H1 (cell line): ENCODE results near the gene PIK3C2G. TPM values are rescaled to one million over a fixed set of nuclear protein-coding genes. Genes with fewer than 3 reads are reported as not detected.

Source experiments
- CTCF ChIA-PET: fragments of 300-600 bp; sonication (Branson Sonifier 250); formaldehyde crosslinking; loops from one replicate; lab custom pipeline; 2021; ENCODE audit not compliant: partially characterized antibody; lab: Charles Lee
- POLR2A ChIA-PET: fragments of 300-600 bp; sonication (Branson Sonifier 250); formaldehyde crosslinking; loops from one replicate; lab custom pipeline; 2021; ENCODE audit warnings: inconsistent platforms; ENCODE audit not compliant: partially characterized antibody; lab: Charles Lee
- DNase-seq, 2 experiments: peaks; one replicate each; pipeline versions ENCODE4 v3.0.0 to v3.0.0-alpha.2; 2010 to 2022; ENCODE audit warnings: low spot score in 2 of 2, low read depth in 1 of 2, mixed read lengths in 1 of 2
- FAIRE-seq: peaks from 2 replicates; lab custom pipeline; 2011; peaks lifted over from hg19 to GRCh38; lab: Jason Lieb, UNC
- H2AFZ ChIP-seq: 2 replicates; pipeline ENCODE4 v1.8.1; 2012; ENCODE audit warnings: low read length, inconsistent platforms
- H2AK5ac ChIP-seq: 2 replicates; pipeline ENCODE4 v1.6.1; 2013; ENCODE audit warnings: low read depth, low read length
- H2BK120ac ChIP-seq: replicated peaks from 2 replicates; pipeline ENCODE3; 2013; ENCODE audit warnings: low read depth, low read length, inconsistent platforms
- H2BK12ac ChIP-seq: 2 replicates; pipeline ENCODE4 v1.6.1; 2013; ENCODE audit warnings: low read depth, low read length
- H2BK15ac ChIP-seq: 2 replicates; pipeline ENCODE4 v1.6.1; 2013; ENCODE audit warnings: low read length
- H2BK20ac ChIP-seq: 2 replicates; pipeline ENCODE4 v1.6.1; 2013; ENCODE audit warnings: low read length
- H2BK5ac ChIP-seq: 2 replicates; pipeline ENCODE4 v1.6.1; 2013; ENCODE audit warnings: low read depth, low read length
- H3K14ac ChIP-seq: 2 replicates; pipeline ENCODE4 v1.6.1; 2013; ENCODE audit warnings: inconsistent platforms; ENCODE audit not compliant: insufficient read length
- H3K18ac ChIP-seq: 2 replicates; pipeline ENCODE4 v1.6.1; 2013; ENCODE audit warnings: low read length; ENCODE audit errors: extremely low read depth
- H3K23ac ChIP-seq: 2 replicates; pipeline ENCODE4 v1.6.1; 2013; ENCODE audit warnings: inconsistent platforms; ENCODE audit not compliant: insufficient read length
- H3K23me2 ChIP-seq: 2 replicates; pipeline ENCODE4 v1.6.1; 2013; ENCODE audit warnings: low read depth, low read length
- H3K27ac ChIP-seq: 2 replicates; pipeline ENCODE4 v1.6.1; 2011; ENCODE audit warnings: low read depth, low read length, inconsistent platforms
- H3K27me3 ChIP-seq, 4 experiments: replicated peaks in 1 of 4; 1 replicate in 1 of 4; 2 replicates in 3 of 4; pipeline versions ENCODE4 v1.6.1 to v1.8.1; 2011 to 2013; ENCODE audit warnings: low read length in 3 of 4, mild to moderate bottlenecking in 3 of 4, inconsistent platforms in 2 of 4, mixed read lengths in 2 of 4, moderate library complexity in 1 of 4; ENCODE audit not compliant: control insufficient read depth in 3 of 4, insufficient read depth in 3 of 4; ENCODE audit errors: extremely low read depth in 1 of 4
- H3K36me3 ChIP-seq, 4 experiments: 2 replicates each; pipeline versions ENCODE4 v1.6.1 to v1.8.1; 2011 to 2013; ENCODE audit warnings: mild to moderate bottlenecking in 4 of 4, low read length in 3 of 4, moderate library complexity in 2 of 4, control low read depth in 1 of 4, inconsistent platforms in 1 of 4; ENCODE audit not compliant: insufficient read depth in 4 of 4, control insufficient read depth in 2 of 4
- H3K4ac ChIP-seq: replicated peaks from 2 replicates; pipeline ENCODE3; 2013; ENCODE audit warnings: low read length, low read depth, mixed read lengths, inconsistent platforms; ENCODE audit not compliant: insufficient read length
- H3K4me1 ChIP-seq, 4 experiments: replicated peaks in 1 of 4; 1 replicate in 1 of 4; 2 replicates in 3 of 4; pipeline versions ENCODE4 v1.6.1 to v1.8.1; 2011 to 2013; ENCODE audit warnings: low read length in 3 of 4, inconsistent platforms in 2 of 4, mixed read lengths in 1 of 4; ENCODE audit not compliant: insufficient read depth in 4 of 4, control insufficient read depth in 3 of 4
- H3K4me2 ChIP-seq, 2 experiments: 2 replicates each; pipeline versions ENCODE4 v1.6.1 to v1.8.1; 2011 to 2013; ENCODE audit warnings: low read depth in 2 of 2, low read length in 2 of 2, control low read depth in 1 of 2, inconsistent platforms in 1 of 2, mild to moderate bottlenecking in 1 of 2; ENCODE audit not compliant: insufficient read depth in 1 of 2
- H3K4me3 ChIP-seq, 4 experiments: fragments of 200-600, 300-600 bp in 1 of 4; sonication (generic), shearing (Covaris generic), sonication (Bioruptor Twin) in 1 of 4; 2 replicates each; pipeline versions ENCODE4 v1.5.1 to v1.8.1; 2011 to 2016; ENCODE audit warnings: low read length in 4 of 4, low read depth in 3 of 4, control low read depth in 2 of 4, inconsistent platforms in 2 of 4, mild to moderate bottlenecking in 2 of 4, mixed read lengths in 1 of 4, moderate library complexity in 1 of 4; ENCODE audit not compliant: insufficient read depth in 2 of 4; ENCODE audit errors: extremely low read depth in 1 of 4
- H3K56ac ChIP-seq: replicated peaks from 2 replicates; pipeline ENCODE3; 2013; ENCODE audit warnings: low read depth, mild to moderate bottlenecking, mixed read lengths, low read length, inconsistent platforms; ENCODE audit not compliant: insufficient read length
- H3K79me1 ChIP-seq: 2 replicates; pipeline ENCODE4 v1.6.1; 2013; ENCODE audit warnings: low read depth, low read length, control low read depth
- H3K79me2 ChIP-seq, 2 experiments: 2 replicates each; pipeline versions ENCODE4 v1.6.1 to v1.8.1; 2012 to 2013; ENCODE audit warnings: low read length in 2 of 2, mild to moderate bottlenecking in 2 of 2, inconsistent platforms in 1 of 2; ENCODE audit not compliant: insufficient read depth in 2 of 2, control insufficient read depth in 1 of 2
- H3K9ac ChIP-seq, 4 experiments: replicated peaks in 1 of 4; 1 replicate in 1 of 4; 2 replicates in 3 of 4; pipeline versions ENCODE4 v1.6.1 to v1.8.1; 2011 to 2013; ENCODE audit warnings: low read depth in 3 of 4, low read length in 3 of 4, control low read depth in 2 of 4, mild to moderate bottlenecking in 2 of 4, moderate library complexity in 2 of 4, inconsistent platforms in 1 of 4; ENCODE audit errors: extremely low read depth in 1 of 4
- H3K9me3 ChIP-seq, 2 experiments: 2 replicates each; pipeline versions ENCODE4 v1.6.1 to v1.8.1; 2012 to 2013; ENCODE audit warnings: mild to moderate bottlenecking in 2 of 2, moderate library complexity in 2 of 2, control low read depth in 1 of 2, inconsistent platforms in 1 of 2, low read depth in 1 of 2, low read length in 1 of 2, mixed read lengths in 1 of 2; ENCODE audit not compliant: insufficient read depth in 2 of 2
- H4K20me1 ChIP-seq, 2 experiments: replicated peaks in 1 of 2; 2 replicates each; pipeline versions ENCODE3 to v1.8.1; 2011 to 2013; ENCODE audit warnings: inconsistent platforms in 2 of 2, low read length in 2 of 2, mild to moderate bottlenecking in 1 of 2; ENCODE audit not compliant: insufficient read depth in 2 of 2, control insufficient read depth in 1 of 2
- H4K5ac ChIP-seq: 2 replicates; pipeline ENCODE4 v1.6.1; 2013; ENCODE audit warnings: low read length, low read depth, mixed read lengths, inconsistent platforms; ENCODE audit not compliant: insufficient read length
- H4K8ac ChIP-seq: 2 replicates; pipeline ENCODE4 v1.8.0; 2013; ENCODE audit warnings: mild to moderate bottlenecking, moderate library complexity, low read length, inconsistent platforms; ENCODE audit not compliant: insufficient read depth; ENCODE audit errors: extremely low read depth
- H4K91ac ChIP-seq: replicated peaks from 2 replicates; pipeline ENCODE3; 2013; ENCODE audit warnings: low read length, mixed read lengths, inconsistent platforms; ENCODE audit not compliant: insufficient read length
- CEBPB ChIP-seq: IDR thresholded peaks from 2 replicates; pipeline ENCODE4 v1.6.1; 2012; ENCODE audit warnings: low read depth, low read length
- KDM4A ChIP-seq: IDR thresholded peaks from one replicate; pipeline ENCODE4 v1.7.1; 2012; ENCODE audit warnings: low read depth, mild to moderate bottlenecking, moderate library complexity, low read length, inconsistent platforms; ENCODE audit not compliant: severe bottlenecking
- SAP30 ChIP-seq: fragments of 300-600 bp; sonication (generic); IDR thresholded peaks from 2 replicates; pipeline ENCODE4 v1.7.1; 2012; ENCODE audit warnings: low read length, moderate library complexity, mild to moderate bottlenecking, inconsistent platforms; ENCODE audit not compliant: insufficient read depth, insufficient replicate concordance
- WGBS, 2 experiments: shearing (Covaris generic) in 1 of 2; methylation state at CpG; one replicate each; pipeline versions ENCODE4 v1.1.6 to v1.1.7; 2013 to 2015; ENCODE audit warnings: low lambda C conversion rate in 2 of 2, mixed read lengths in 2 of 2, inconsistent platforms in 1 of 2, low coverage in 1 of 2, missing lambda C conversion rate in 1 of 2; ENCODE audit not compliant: insufficient replicate concordance in 2 of 2, insufficient coverage in 1 of 2, insufficient read length in 1 of 2; ENCODE audit errors: extremely low coverage in 1 of 2, missing lambda C conversion rate in 1 of 2; 5-methylcytosine and 5-hydroxymethylcytosine counted together
- polyA plus RNA-seq, 7 experiments: library from polyadenylated mRNA; depleted of rRNA in 3 of 7; stranded (reverse) in 5 of 7; unstranded in 2 of 7; fragments of >200 nt in 5 of 7; fragments of 200-250 nt in 2 of 7; gene quantifications; 1 replicate in 5 of 7; 2 replicates in 1 of 7; 4 replicates in 1 of 7; pipeline versions ENCODE4 v1.2.1 to v1.2.3, GENCODE V29; 2011 to 2013; ENCODE audit warnings: missing spikeins in 2 of 7, mixed read lengths in 2 of 7
- total RNA-seq: library from RNA; stranded (reverse); fragmentation: NEBNext Ultra II Directional; extraction: Animal tissue kit (Norgen Biotek cat#: 25700); gene quantifications from 2 replicates; pipeline ENCODE4 v1.2.1, GENCODE V29; 2021
- TF ChIP-seq, protein P1 (sequence below): IDR thresholded peaks from 2 replicates; pipeline ENCODE4 v1.6.1; 2012; ENCODE audit warnings: low read length, inconsistent platforms

Gene PIK3C2G
- total and polyA plus RNA-seq, 2 of the 8 experiments (the other 6 are each of a cell fraction or from before 2014, with no cell fraction given) = not detected

- POLR2A ChIA-PET = no interaction called here
- Histone ChIP-seq H4K20me1 (no peaks in the 10 kb centered on the region), H3K27ac (no peak overlapping the region), H2BK12ac (no peak overlapping the region), H3K23me2 (no peaks in the 10 kb centered on the region; the same call in 1 of the 2 replicates), H4K5ac (no peak overlapping the region), H3K79me2 (no peaks in the 10 kb centered on the region), H3K4me2 (no peak overlapping the region), H4K91ac (no peak overlapping the region), H3K23ac (no peak overlapping the region), H2BK15ac (no peak overlapping the region), H2BK5ac (no peak overlapping the region), H3K9ac (no peak overlapping the region), H3K4me3 (no peak overlapping the region), H4K8ac (no peak overlapping the region), H3K27me3 (no peaks in the 10 kb centered on the region), H2BK20ac (no peak overlapping the region), H3K9me3 (no peaks in the 10 kb centered on the region), H2AK5ac (no peak overlapping the region), H3K79me1 (no peaks in the 10 kb centered on the region), H3K18ac (no peak overlapping the region)
- FAIRE-seq = no peak
- 82% methylated on average over 1 of the region's 1 CpG; no CpG with 5 or more reads in 1 of the 2 experiments for WGBS, 2 experiments
- CTCF ChIA-PET = no interaction called here
- TF ChIP-seq KDM4A (no peak), CEBPB (no peak), SAP30 (no peak)
- TF ChIP-seq, protein P1, sequence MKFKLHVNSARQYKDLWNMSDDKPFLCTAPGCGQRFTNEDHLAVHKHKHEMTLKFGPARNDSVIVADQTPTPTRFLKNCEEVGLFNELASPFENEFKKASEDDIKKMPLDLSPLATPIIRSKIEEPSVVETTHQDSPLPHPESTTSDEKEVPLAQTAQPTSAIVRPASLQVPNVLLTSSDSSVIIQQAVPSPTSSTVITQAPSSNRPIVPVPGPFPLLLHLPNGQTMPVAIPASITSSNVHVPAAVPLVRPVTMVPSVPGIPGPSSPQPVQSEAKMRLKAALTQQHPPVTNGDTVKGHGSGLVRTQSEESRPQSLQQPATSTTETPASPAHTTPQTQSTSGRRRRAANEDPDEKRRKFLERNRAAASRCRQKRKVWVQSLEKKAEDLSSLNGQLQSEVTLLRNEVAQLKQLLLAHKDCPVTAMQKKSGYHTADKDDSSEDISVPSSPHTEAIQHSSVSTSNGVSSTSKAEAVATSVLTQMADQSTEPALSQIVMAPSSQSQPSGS = no peak
- TF ChIP-seq, all 59 proteins: peak for 0
- Histone ChIP-seq H2AFZ (no peak overlapping the region), H3K4ac (no peak overlapping the region), H3K36me3 (no peaks in the 10 kb centered on the region), H3K4me1 (no peaks in the 10 kb centered on the region), H3K56ac (no peak overlapping the region), H2BK120ac (no peak overlapping the region), H3K14ac (no peak overlapping the region)
- no peak for DNase-seq
Measured at GRCh38 chr12:18264581-18265075, 3.3 kb downstream of the PIK3C2G start.
